ENCODE data around the gene WDR4.

GRCh38 chr21:42807938-42808613, 71.3 kb downstream of the WDR4 start:
- TF ChIP-seq CTCF (IDR thresholded peaks at IDR 0.05), result no peak
- no peak for TF ChIP-seq POLR2A (IDR thresholded peaks at IDR 0.05)

Measured in heart left ventricle (tissue), 13 donors.